Endothelial cell of umbilical vein (primary cell): ENCODE results near the gene SBSN.

Experiments used
- CTCF ChIP-seq, 2 donors: IDR thresholded peaks; 1 replicate in 1 of 2; 2 replicates in 1 of 2; pipeline ENCODE4 v1.5.1; 2011; ENCODE audit warnings: low read length in 2 of 2, mild to moderate bottlenecking in 2 of 2, moderate library complexity in 2 of 2, control low read depth in 1 of 2, inconsistent platforms in 1 of 2, low read depth in 1 of 2; ENCODE audit not compliant: insufficient read depth in 1 of 2; ENCODE audit errors: extremely low read depth in 1 of 2
- EZH2 ChIP-seq: IDR thresholded peaks from 2 replicates; pipeline ENCODE4 v1.6.1; 2012; ENCODE audit warnings: borderline replicate concordance, low read depth, mild to moderate bottlenecking, moderate library complexity, low read length, inconsistent platforms; ENCODE audit not compliant: severe bottlenecking
- FOS ChIP-seq: IDR thresholded peaks from 2 replicates; pipeline ENCODE4 v1.6.1; 2011; ENCODE audit warnings: mild to moderate bottlenecking, low read length, moderate library complexity, borderline replicate concordance; ENCODE audit not compliant: insufficient read depth
- GATA2 ChIP-seq: IDR thresholded peaks from 2 replicates; pipeline ENCODE4 v1.7.0; 2011; ENCODE audit warnings: low read depth, mild to moderate bottlenecking, moderate library complexity, mixed read lengths, low read length; ENCODE audit not compliant: insufficient read length, insufficient read depth
- JUN ChIP-seq: IDR thresholded peaks from 2 replicates; pipeline ENCODE4 v1.6.1; 2011; ENCODE audit warnings: borderline replicate concordance, low read depth; ENCODE audit not compliant: insufficient read length, insufficient read depth
- MAX ChIP-seq: IDR thresholded peaks from 2 replicates; pipeline ENCODE4 v1.6.1; 2011; ENCODE audit not compliant: insufficient read depth, insufficient read length
- MYC ChIP-seq: IDR thresholded peaks from one replicate; pipeline ENCODE4 v1.6.1; 2011; ENCODE audit warnings: mild to moderate bottlenecking, low read depth, low read length
- POLR2A ChIP-seq: IDR thresholded peaks from 2 replicates; pipeline ENCODE4 v1.6.1; 2012; ENCODE audit warnings: low read depth, mild to moderate bottlenecking, control low read depth, low read length
- POLR2AphosphoS5 ChIP-seq: IDR thresholded peaks from 2 replicates; pipeline ENCODE4 v1.6.1; 2012; ENCODE audit warnings: low read depth, mild to moderate bottlenecking, control low read depth, low read length, moderate library complexity; ENCODE audit not compliant: insufficient read depth

DNA sequence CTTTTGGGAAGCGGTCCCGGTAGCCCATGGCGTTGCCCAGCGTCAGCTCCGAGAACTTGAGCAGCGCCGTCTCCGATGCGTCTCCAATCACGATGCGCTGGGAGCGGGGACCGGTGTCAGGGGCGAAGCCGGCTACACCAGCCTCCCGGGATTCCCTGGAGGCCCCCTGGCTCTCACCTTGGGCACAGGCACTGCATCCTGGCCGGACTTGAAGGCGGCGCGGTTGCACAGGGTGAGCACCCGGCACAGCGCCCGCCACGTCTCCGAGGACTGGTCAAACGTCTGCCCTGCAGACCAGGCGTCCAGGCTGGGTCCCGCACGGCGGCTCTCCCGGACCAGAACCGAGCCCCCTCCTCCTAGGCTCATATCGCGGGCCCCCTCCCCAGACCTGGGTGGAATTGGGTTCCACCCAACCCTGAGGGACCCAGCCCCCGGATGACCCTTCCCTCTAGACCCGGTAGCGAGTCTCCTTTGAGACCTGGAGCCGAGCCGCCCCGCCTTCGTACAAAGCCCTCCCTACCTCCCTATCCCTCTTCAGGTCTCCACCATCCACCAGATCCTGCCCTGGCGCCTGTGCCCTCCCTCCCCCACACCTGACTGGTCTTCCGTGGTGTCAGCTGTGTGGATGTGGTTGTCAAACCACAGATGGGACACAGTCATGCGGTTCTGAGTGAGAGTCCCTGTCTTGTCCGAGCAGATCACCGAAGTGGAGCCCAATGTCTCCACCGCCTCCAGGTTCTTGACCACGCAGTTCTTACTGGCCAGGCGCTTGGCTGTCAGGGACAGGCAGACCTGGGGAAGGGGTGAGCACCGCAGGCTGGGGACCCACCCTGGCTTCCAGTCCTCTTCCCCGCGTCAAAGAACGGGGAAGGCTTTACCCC, 30.5 kb upstream of the SBSN start:
- TF ChIP-seq CTCF (IDR thresholded peaks at IDR 0.05; ENCODE audit: extremely low read depth in 1 of 2, insufficient read depth in 1 of 2, low read depth in 1 of 2, low read length in 2 of 2) (no peak), EZH2 (no peak), MAX (no peak), POLR2A (no peak), POLR2AphosphoS5 (no peak), MYC (no peak), GATA2 (no peak), JUN (no peak), FOS (no peak)
